ENCODE data around the gene ZMAT5.

ZMAT5 gene

GRCh38 chr22:29710922-29711593, 55.7 kb downstream of the ZMAT5 start:
- Histone ChIP-seq H3K4me3 (ENCODE audit: low read length) (no peak overlapping the region), H3K27ac (ENCODE audit: low read depth, low read length) (no peak overlapping the region), H2BK5ac (ENCODE audit: low read length) (no peak overlapping the region), H2BK15ac (replicated peaks; ENCODE audit: low read depth) (no peak overlapping the region), H3K36me3 (ENCODE audit: control insufficient read depth, insufficient read depth, low read length) (no peaks in the 10 kb centered on the region), H3K4me1 (ENCODE audit: control insufficient read depth, low read depth, low read length) (no peaks in the 10 kb centered on the region), H3K4ac (ENCODE audit: low read depth, low read length) (no peak overlapping the region), H3K79me2 (ENCODE audit: control insufficient read depth, insufficient read depth, low read length) (no peaks in the 10 kb centered on the region), H2BK120ac (ENCODE audit: low read depth, low read length) (no peak overlapping the region), H3K27me3 (ENCODE audit: insufficient read depth, low read length, poor library complexity) (no peaks in the 10 kb centered on the region), H3K23ac (ENCODE audit: low read length) (no peak overlapping the region), H3K4me2 (ENCODE audit: low read length) (no peak overlapping the region), H3K9ac (ENCODE audit: low read length) (no peak overlapping the region), H3K56ac (ENCODE audit: low read length) (no peak overlapping the region), H4K8ac (ENCODE audit: low read depth, low read length) (no peak overlapping the region), H3K18ac (ENCODE audit: low read length) (no peak overlapping the region), H2AK5ac (ENCODE audit: low read length) (no peak overlapping the region), H4K5ac (ENCODE audit: low read length) (no peak overlapping the region), H3K79me1 (ENCODE audit: low read length) (no peaks in the 10 kb centered on the region)
- WGBS (ENCODE audit: extremely low coverage, insufficient coverage, low lambda C conversion rate): no CpG with 5 or more reads among the region's 18 CpGs
- DNase-seq: no peak

- Histone ChIP-seq H3K36me3 (ENCODE audit: control insufficient read depth, insufficient read depth, low read length) (no peaks in the 10 kb centered on the region), H3K79me1 (ENCODE audit: low read length) (no peaks in the 10 kb centered on the region), H2BK5ac (ENCODE audit: low read length) (no peak overlapping the region), H3K4ac (ENCODE audit: low read depth, low read length) (no peak overlapping the region), H4K8ac (ENCODE audit: low read depth, low read length) (no peak overlapping the region), H3K27ac (ENCODE audit: low read depth, low read length) (no peak overlapping the region), H3K4me1 (ENCODE audit: control insufficient read depth, low read depth, low read length) (no peaks in the 10 kb centered on the region), H3K4me3 (ENCODE audit: low read length) (no peak overlapping the region), H4K5ac (ENCODE audit: low read length) (no peak overlapping the region), H3K56ac (ENCODE audit: low read length) (no peak overlapping the region), H2BK15ac (replicated peaks; ENCODE audit: low read depth) (no peak overlapping the region), H2BK120ac (ENCODE audit: low read depth, low read length) (no peak overlapping the region), H2AK5ac (ENCODE audit: low read length) (no peak overlapping the region), H3K4me2 (ENCODE audit: low read length) (no peak overlapping the region), H3K9ac (ENCODE audit: low read length) (no peak overlapping the region), H3K27me3 (ENCODE audit: insufficient read depth, low read length, poor library complexity) (no peaks in the 10 kb centered on the region), H3K18ac (ENCODE audit: low read length) (no peak overlapping the region), H3K79me2 (ENCODE audit: control insufficient read depth, insufficient read depth, low read length) (no peaks in the 10 kb centered on the region), H3K23ac (ENCODE audit: low read length) (no peak overlapping the region)
- WGBS (ENCODE audit: extremely low coverage, insufficient coverage, low lambda C conversion rate): no CpG with 5 or more reads among the region's 15 CpGs
- DNase-seq: no peak
Observed at GRCh38 chr22:29710193-29710592, 56.6 kb downstream of the ZMAT5 start.

- no peak overlapping the region for H3K9ac ChIP-seq (ENCODE audit: low read length)
- H4K8ac ChIP-seq (ENCODE audit: low read depth, low read length): no peak overlapping the region
- no peaks in the 10 kb centered on the region for H3K79me2 ChIP-seq (ENCODE audit: control insufficient read depth, insufficient read depth, low read length)
- no peak overlapping the region for H3K56ac ChIP-seq (ENCODE audit: low read length)
- H3K27ac ChIP-seq (ENCODE audit: low read depth, low read length): no peak overlapping the region
- no peak overlapping the region for H2BK120ac ChIP-seq (ENCODE audit: low read depth, low read length)
- no peak overlapping the region for H3K4me3 ChIP-seq (ENCODE audit: low read length)
- no peak overlapping the region for H3K4me2 ChIP-seq (ENCODE audit: low read length)
- no peak overlapping the region for H2BK15ac ChIP-seq (replicated peaks; ENCODE audit: low read depth)
- H4K5ac ChIP-seq (ENCODE audit: low read length): no peak overlapping the region
- H3K4me1 ChIP-seq (ENCODE audit: control insufficient read depth, low read depth, low read length): peaks cover 4% of the 10 kb centered on the region
- no peaks in the 10 kb centered on the region for H3K36me3 ChIP-seq (ENCODE audit: control insufficient read depth, insufficient read depth, low read length)
- DNase-seq: no peak
- no peak overlapping the region for H3K18ac ChIP-seq (ENCODE audit: low read length)
- H3K4ac ChIP-seq (ENCODE audit: low read depth, low read length): no peak overlapping the region
- H3K79me1 ChIP-seq (ENCODE audit: low read length): no peaks in the 10 kb centered on the region
- H3K23ac ChIP-seq (ENCODE audit: low read length): no peak overlapping the region
- WGBS (ENCODE audit: extremely low coverage, insufficient coverage, low lambda C conversion rate): no CpG with 5 or more reads among the region's 5 CpGs
- no peak overlapping the region for H2AK5ac ChIP-seq (ENCODE audit: low read length)
- no peak overlapping the region for H2BK5ac ChIP-seq (ENCODE audit: low read length)
- H3K27me3 ChIP-seq (ENCODE audit: insufficient read depth, low read length, poor library complexity): peaks cover 2% of the 10 kb centered on the region
Observed at GRCh38 chr22:29707471-29707870, 59.3 kb downstream of the ZMAT5 start.

GRCh38 chr22:29707010-29707409, 59.8 kb downstream of the ZMAT5 start:
- Histone ChIP-seq H2BK15ac (replicated peaks; ENCODE audit: low read depth) (no peak overlapping the region), H3K18ac (ENCODE audit: low read length) (no peak overlapping the region), H3K56ac (ENCODE audit: low read length) (no peak overlapping the region), H2AK5ac (ENCODE audit: low read length) (no peak overlapping the region), H4K8ac (ENCODE audit: low read depth, low read length) (no peak overlapping the region), H3K79me1 (ENCODE audit: low read length) (no peaks in the 10 kb centered on the region), H3K23ac (ENCODE audit: low read length) (no peak overlapping the region), H3K27me3 (ENCODE audit: insufficient read depth, low read length, poor library complexity) (peaks cover 2% of the 10 kb centered on the region), H2BK5ac (ENCODE audit: low read length) (no peak overlapping the region), H3K79me2 (ENCODE audit: control insufficient read depth, insufficient read depth, low read length) (no peaks in the 10 kb centered on the region), H3K4me1 (ENCODE audit: control insufficient read depth, low read depth, low read length) (peaks cover 4% of the 10 kb centered on the region), H3K4me2 (ENCODE audit: low read length) (no peak overlapping the region), H2BK120ac (ENCODE audit: low read depth, low read length) (no peak overlapping the region), H3K27ac (ENCODE audit: low read depth, low read length) (no peak overlapping the region), H4K5ac (ENCODE audit: low read length) (no peak overlapping the region), H3K9ac (ENCODE audit: low read length) (no peak overlapping the region), H3K36me3 (ENCODE audit: control insufficient read depth, insufficient read depth, low read length) (no peaks in the 10 kb centered on the region), H3K4me3 (ENCODE audit: low read length) (no peak overlapping the region), H3K4ac (ENCODE audit: low read depth, low read length) (no peak overlapping the region)
- DNase-seq: no peak
- WGBS (ENCODE audit: extremely low coverage, insufficient coverage, low lambda C conversion rate): no CpG with 5 or more reads among the region's 18 CpGs

GRCh38 chr22:29706486-29706885, 60.3 kb downstream of the ZMAT5 start:
- H2AK5ac ChIP-seq (ENCODE audit: low read length): no peak overlapping the region
- no peak overlapping the region for H3K9ac ChIP-seq (ENCODE audit: low read length)
- H3K79me1 ChIP-seq (ENCODE audit: low read length): no peaks in the 10 kb centered on the region
- no peak overlapping the region for H2BK15ac ChIP-seq (replicated peaks; ENCODE audit: low read depth)
- H3K79me2 ChIP-seq (ENCODE audit: control insufficient read depth, insufficient read depth, low read length): no peaks in the 10 kb centered on the region
- H3K18ac ChIP-seq (ENCODE audit: low read length): no peak overlapping the region
- no peak overlapping the region for H3K56ac ChIP-seq (ENCODE audit: low read length)
- H3K4me1 ChIP-seq (ENCODE audit: control insufficient read depth, low read depth, low read length): peaks cover 4% of the 10 kb centered on the region
- no peak overlapping the region for H3K4ac ChIP-seq (ENCODE audit: low read depth, low read length)
- H3K23ac ChIP-seq (ENCODE audit: low read length): no peak overlapping the region
- H4K8ac ChIP-seq (ENCODE audit: low read depth, low read length): no peak overlapping the region
- H3K36me3 ChIP-seq (ENCODE audit: control insufficient read depth, insufficient read depth, low read length): no peaks in the 10 kb centered on the region
- H2BK120ac ChIP-seq (ENCODE audit: low read depth, low read length): no peak overlapping the region
- no peak overlapping the region for H3K4me2 ChIP-seq (ENCODE audit: low read length)
- no peak overlapping the region for H4K5ac ChIP-seq (ENCODE audit: low read length)
- WGBS (ENCODE audit: extremely low coverage, insufficient coverage, low lambda C conversion rate): no CpG with 5 or more reads among the region's 9 CpGs
- no peak overlapping the region for H3K4me3 ChIP-seq (ENCODE audit: low read length)
- DNase-seq: peak; percentile 41
- H2BK5ac ChIP-seq (ENCODE audit: low read length): no peak overlapping the region
- H3K27ac ChIP-seq (ENCODE audit: low read depth, low read length): no peak overlapping the region
- H3K27me3 ChIP-seq (ENCODE audit: insufficient read depth, low read length, poor library complexity): peaks cover 2% of the 10 kb centered on the region

- Histone ChIP-seq H3K4ac (ENCODE audit: low read depth, low read length) (no peak overlapping the region), H3K79me1 (ENCODE audit: low read length) (no peaks in the 10 kb centered on the region), H3K4me3 (ENCODE audit: low read length) (no peak overlapping the region), H3K27me3 (ENCODE audit: insufficient read depth, low read length, poor library complexity) (peaks cover 2% of the 10 kb centered on the region), H3K9ac (ENCODE audit: low read length) (no peak overlapping the region), H2AK5ac (ENCODE audit: low read length) (no peak overlapping the region), H3K18ac (ENCODE audit: low read length) (no peak overlapping the region), H3K56ac (ENCODE audit: low read length) (no peak overlapping the region), H2BK15ac (replicated peaks; ENCODE audit: low read depth) (no peak overlapping the region), H3K36me3 (ENCODE audit: control insufficient read depth, insufficient read depth, low read length) (no peaks in the 10 kb centered on the region), H2BK120ac (ENCODE audit: low read depth, low read length) (no peak overlapping the region), H3K4me2 (ENCODE audit: low read length) (no peak overlapping the region), H3K4me1 (ENCODE audit: control insufficient read depth, low read depth, low read length) (peaks cover 4% of the 10 kb centered on the region), H3K27ac (ENCODE audit: low read depth, low read length) (no peak overlapping the region), H4K8ac (ENCODE audit: low read depth, low read length) (no peak overlapping the region), H2BK5ac (ENCODE audit: low read length) (no peak overlapping the region), H4K5ac (ENCODE audit: low read length) (no peak overlapping the region), H3K23ac (ENCODE audit: low read length) (no peak overlapping the region), H3K79me2 (ENCODE audit: control insufficient read depth, insufficient read depth, low read length) (no peaks in the 10 kb centered on the region)
- DNase-seq: no peak
- no CpG with 5 or more reads among the region's 7 CpGs for WGBS (ENCODE audit: extremely low coverage, insufficient coverage, low lambda C conversion rate)
Observed at GRCh38 chr22:29705651-29706050, 61.2 kb downstream of the ZMAT5 start.
